ENCODE data around the gene NDRG3. TPM values are rescaled to one million over a fixed set of nuclear protein-coding genes. Genes with fewer than 3 reads are reported as not detected.

The NDRG3 gene
- total RNA-seq, 1 experiment from 2014 or later: 36.6 TPM

DNA sequence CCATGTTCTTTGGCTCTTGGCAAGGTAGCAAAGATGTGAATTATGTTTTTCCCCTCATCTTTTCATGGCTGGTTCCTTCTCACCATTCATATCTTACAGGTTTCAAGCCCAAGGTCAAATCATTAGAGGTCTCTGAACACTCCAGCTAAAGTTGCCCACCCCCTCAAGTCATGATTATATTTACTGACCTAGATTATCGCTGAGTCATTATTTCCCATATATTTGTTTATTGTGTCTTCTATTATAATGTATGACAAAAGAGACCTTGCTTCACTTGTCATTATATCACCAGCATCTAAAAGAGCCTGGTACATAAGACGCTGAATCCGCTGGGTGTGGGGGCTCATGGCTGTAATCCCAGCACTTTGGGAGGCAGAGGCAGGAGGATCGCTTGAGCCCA, 15.2 kb upstream of the NDRG3 start:
- DNase-seq (ENCODE audit: low read depth): no peak

DNA sequence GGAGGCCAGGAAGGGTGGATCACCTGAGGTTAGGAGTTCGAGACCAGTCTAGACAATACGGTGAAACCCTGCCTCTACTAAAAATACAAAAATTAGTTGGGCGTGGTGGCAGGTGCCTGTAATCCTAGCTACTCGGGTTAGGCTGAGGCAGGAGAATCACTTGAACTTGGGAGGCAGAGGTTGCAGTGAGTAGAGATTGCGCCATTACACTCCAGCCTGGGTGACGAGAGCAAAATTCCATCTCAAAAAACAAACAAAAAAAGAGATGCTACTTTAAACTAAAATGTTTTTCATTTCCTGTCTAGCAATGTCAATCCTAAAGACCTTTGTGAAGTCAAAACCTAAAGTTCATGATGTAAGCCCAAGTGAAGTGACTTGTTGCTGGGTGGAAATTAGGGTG, 14.8 kb upstream of the NDRG3 start:
- DNase-seq (ENCODE audit: low read depth): no peak

DNA sequence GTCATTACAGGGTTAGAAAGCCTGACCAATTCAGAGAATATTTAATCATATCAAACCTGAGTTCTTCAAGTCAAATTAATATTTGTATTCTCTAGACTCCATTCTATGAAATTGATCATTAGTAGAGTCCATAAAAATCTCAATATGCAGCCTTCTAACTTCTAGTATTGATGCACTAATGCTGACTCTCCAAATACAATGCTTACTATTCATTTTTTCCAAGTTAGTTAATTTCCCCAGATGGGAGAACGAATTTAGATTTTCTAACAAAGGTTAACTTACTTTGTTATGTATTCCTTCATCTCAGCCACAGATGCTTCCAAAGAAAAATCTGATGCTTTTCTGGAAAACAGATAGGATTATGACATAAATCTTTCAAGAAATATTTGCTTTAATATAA, 12.4 kb upstream of the NDRG3 start:
- no peak for DNase-seq (ENCODE audit: low read depth)

DNA sequence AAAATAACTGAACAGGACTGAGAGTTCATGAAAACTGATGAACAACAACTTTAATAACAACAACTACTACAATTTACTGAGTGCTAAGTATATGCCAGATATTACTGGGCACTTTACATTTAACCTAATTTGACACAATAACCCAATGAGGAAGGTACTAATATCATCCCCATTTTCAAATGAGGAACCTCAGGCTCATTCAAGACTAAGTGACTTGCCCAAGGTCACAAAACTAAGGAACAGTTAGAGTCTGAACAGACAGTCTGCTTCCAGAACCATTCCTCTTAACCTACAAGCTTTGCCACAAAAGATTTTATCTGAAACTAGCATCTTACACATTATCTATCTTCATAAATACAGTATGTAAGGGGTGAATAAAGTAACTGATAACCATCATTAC, 10.6 kb upstream of the NDRG3 start:
- DNase-seq (ENCODE audit: low read depth): no peak

DNA sequence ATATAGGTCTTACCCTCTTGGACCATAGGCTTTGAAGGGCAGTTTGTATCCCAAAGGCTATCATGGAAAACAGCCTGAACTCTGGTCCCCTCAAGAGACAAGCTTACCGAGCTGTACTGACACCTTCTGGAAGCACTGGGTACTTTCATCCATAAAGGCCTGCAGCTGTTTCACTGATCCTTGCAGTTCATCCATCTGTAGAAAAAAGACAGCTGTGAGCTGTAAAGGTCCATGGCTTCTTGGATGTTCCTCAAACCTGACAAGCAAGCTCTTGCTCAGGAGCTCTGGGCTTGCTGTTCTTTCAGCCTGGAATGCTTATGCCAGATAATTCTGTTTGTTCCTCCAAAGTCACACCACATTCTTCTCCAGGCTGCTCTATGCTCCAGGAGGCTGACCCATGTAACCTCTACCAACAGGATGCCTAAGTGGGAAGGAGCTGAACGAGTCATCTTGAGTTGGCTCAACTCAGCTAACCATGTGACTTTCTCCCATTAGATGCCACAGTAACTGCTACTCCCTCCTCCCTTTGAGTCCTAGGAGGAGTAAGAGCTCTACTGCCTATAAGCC, 8.8 kb upstream of the NDRG3 start:
- DNase-seq (ENCODE audit: low read depth): peak; percentile 84

DNA sequence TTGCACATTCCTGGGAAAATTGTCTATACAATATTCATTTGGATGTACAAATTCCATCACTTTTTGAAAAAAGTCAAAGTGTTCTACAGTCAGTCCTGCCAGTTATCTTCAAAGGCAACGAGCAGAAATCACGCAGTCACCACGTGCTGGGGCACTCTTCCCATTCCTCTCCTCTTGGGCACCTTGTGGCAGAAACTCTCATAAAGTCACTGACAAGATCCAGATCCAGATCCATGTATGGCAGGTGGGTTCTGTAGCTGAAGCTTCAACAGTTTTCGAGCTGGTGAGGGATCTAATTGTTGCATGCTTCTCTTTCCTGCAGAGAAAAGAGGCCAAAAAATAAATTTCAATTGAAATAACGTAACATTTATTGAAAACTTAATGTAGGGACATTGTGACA, 6.7 kb upstream of the NDRG3 start:
- DNase-seq (ENCODE audit: low read depth): no peak

DNA sequence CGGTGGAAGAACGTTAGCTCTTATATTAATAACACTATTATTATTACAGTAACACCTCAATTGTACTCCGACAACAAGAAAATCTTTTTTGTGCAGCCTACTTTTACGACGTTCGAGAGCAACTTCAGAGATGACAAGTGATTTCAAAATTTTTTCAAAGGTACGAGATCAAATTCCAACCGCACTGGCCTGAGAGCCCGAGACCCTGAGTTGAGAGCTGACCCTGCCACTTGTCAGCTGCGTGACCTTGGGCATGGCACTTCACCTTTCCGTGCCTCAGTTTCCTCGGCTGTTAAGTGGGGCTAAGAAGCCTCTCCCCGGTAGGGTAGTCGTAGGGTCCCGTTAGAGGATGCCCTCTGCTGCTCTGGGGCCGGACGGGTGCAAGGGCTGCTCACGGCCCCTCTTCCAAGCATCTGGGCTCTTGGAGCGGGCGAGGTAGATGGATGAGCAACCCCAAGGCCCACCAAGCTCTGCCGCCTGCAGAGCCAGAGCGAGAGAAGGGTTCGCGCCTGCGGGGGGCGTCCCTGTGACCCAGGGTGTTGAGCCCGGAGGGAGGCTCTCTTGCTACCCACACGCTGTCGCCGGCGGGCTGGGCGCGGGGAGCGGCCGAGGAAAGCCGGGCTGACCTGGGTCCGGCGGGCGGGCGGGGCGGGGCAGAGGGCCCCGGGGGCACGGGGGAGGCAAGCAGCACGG, 510 bp downstream of the NDRG3 start:
- DNase-seq (ENCODE audit: low read depth): no peak

DNA sequence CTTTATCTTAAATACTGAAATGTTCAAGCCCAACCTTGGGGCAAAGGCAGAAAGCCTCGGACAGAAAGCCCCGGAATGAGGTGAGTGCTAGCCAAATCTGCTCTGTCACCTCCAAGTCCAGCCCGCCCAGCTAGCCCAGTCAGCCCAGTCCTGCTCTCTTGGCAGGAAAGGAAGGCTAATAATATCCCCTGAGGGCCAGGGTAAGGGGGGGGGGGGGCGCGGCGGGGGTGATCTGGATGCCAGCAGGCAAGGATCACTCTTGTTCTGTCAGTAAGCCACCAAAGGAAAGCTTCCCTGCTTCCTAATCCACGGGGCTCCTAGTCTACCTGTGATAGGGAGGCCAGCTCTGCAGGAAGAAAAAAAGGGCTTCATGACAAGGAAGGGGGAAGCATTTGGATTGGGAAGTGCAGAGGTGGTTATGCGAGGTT, 1.1 kb downstream of the NDRG3 start:
- peak; percentile 18 for DNase-seq (ENCODE audit: low read depth)

DNA sequence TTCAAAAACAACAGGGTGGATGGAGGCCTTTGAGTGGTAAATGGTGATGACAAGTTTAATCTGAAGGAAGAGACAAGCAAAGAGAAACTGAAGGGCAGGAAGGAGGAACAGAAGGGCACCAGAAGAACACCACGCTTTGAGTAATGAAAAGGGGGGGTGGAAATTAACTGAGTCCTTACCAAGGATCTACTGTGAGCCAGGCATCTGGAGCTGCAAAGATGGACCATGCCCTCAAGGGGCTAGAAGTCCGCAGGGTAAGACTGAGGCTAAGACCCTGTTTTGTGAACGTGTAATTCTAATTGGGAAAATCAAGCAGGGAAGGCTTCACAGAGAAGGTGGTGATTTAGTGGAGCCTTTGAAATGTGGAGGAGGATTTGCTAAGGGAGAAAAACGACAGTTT, 1.6 kb downstream of the NDRG3 start:
- DNase-seq (ENCODE audit: low read depth): no peak

DNA sequence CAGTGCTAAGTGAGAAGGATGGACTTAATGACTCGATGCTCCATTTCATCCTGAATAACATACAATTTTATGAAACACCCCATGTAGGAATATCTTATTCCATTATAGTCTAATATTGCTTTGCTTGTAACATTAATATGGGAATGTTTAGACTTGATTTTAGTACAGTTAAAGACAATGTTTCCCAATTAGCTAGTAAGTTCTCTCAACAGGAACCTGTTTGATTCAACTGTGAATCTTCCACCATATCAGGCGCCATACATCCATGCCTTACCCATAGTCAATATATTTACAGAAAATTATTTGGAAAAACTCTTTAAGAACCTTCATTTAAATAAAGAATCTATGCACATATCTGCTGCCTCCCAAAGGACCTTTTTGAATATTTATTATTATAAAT, 3.3 kb downstream of the NDRG3 start:
- DNase-seq (ENCODE audit: low read depth): no peak

DNA sequence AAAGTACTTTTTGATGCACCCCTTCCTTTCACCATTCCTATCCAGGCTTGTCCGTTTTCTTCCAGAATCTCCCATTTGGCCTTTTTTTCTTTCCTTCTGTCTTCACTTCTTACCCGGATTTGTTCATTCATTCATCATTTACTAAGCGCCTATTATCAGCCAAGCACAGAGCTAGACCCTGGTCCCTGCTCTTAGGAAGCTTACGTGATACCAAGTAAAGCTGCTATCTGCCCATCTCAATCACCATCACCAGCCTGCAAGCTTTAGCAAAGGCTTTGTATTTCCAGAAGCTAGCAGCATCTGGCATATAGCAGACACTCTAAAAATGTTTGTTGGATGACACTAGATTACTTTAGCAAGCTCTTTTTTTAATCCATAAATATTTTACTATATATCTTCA, 4.8 kb downstream of the NDRG3 start:
- DNase-seq (ENCODE audit: low read depth): no peak

DNA sequence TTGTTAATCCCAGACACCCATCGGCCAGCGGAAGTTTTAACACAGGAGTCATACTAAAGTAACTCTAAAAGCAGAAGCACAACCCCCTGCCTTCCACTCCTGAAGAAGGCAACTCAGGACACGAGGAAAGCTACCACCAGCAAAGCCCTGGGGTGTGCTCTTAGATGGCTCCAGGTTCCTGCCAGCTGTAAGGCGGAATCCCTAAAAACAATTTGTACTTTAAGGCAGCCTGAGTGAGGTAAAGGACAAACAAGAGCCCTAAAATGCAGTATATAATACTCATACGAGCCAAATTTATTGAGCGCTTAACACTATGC, 8.7 kb downstream of the NDRG3 start:
- no peak for DNase-seq (ENCODE audit: low read depth)

DNA sequence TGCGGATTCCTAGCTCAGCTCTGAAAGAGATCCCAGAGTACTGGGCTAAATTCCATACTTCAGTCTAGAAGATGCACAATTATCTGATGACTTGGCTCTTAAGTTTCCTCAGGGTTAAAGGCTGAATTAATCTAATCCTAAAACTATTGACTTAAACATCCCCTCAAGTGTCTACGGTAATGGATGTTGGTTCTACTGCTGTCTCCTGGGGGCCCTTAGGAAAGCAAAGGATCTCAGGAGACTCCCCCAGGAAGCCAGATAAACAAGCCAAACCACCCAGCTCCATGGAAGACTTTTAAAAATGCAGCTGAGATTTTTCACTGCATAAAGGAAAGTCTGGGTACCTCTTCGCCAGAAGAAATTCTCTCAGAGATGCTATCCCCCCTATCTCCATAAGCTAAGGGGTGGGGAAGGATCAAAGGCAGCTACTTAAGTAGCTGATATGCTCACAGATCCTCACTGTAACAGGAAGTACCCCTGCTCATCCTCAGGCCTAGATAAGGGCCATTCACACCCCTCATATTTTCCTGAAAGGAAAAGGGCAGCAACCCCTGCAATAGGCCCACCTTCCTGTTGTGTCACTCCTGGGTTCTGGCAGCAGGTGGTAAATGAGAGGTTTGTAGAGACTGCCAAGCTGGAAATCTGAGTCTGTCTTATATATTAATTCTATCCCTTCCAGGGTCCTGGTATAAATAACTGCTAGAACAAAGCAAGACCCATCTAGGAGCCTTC, 9.3 kb downstream of the NDRG3 start:
- DNase-seq (ENCODE audit: low read depth): no peak

DNA sequence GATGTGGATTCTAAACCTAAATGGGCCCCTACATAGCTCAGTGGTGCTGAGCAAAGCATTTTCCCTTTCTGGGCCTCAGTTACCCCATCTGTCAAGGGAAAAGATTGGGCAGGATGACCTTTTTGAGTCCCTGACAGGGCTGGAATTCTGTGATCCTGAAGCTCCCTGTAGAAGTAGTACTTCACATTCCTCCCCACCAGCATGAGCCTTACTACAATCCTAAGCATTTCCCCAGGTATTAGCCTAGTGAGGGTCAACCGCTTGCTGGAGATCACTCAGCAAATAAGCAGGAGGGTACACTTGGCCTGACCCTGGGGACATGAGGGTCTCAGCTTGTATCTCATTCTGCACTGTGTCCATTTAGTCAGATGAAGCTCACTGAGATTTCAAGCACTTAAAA, 13.4 kb downstream of the NDRG3 start:
- no peak for DNase-seq (ENCODE audit: low read depth)

DNA sequence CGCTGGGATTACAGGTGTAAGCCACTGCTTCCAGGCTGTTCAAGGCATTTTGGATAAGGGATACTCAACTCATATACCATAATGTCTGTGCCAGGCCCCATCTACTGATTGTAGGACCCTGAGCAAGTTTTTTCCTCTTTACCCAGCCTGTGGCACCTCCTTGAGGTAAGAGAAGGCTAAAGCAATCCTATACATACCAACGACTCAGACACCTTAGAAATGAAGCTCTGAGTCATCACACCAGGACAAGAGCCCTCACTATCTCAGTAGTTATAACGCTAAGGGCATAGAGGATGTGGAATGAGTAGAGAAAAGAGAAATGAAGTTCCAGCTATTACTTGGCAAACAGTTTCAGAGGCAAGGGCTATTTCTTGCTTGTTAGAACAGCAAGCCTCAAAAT, 16.9 kb downstream of the NDRG3 start:
- peak; percentile 77 for DNase-seq (ENCODE audit: low read depth)

DNA sequence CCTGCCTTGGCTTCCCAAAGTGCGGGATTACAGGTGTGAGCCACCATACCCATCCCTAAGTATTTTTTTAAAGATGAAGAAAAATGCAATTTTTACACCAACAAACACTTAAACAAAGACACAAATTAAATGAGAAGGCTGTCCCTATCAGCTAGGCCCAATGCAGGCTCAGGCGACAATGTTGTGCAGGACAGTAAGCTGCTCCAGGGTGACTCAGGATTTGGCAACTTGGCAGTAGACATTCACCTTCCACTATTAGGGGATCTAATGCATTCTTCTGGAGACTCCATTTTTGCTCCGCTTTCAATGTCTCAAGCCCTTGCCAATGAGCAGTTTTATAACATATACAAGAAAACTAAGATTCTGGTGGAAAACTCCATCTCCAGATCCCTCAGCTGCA, 19.7 kb downstream of the NDRG3 start:
- DNase-seq (ENCODE audit: low read depth): no peak

DNA sequence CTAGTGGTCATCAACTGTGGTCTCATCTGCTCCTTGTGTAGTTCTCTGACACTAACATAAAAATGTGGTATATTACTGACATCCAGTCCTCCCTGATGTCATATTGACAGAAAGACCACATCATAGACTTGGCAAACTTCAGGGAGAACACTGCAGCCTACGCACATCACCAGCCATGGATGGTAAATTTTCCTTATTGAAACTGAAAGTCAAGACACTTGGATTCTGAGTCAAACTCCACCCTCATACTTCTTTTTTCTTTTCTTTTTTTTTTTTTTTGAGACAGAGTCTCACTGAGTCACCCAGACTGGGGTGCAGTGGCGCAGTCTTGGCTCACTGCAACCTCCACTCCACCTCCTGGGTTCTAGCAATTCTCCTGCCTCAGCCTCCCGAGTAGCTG, 25.4 kb downstream of the NDRG3 start:
- peak; percentile 26 for DNase-seq (ENCODE audit: low read depth)

DNA sequence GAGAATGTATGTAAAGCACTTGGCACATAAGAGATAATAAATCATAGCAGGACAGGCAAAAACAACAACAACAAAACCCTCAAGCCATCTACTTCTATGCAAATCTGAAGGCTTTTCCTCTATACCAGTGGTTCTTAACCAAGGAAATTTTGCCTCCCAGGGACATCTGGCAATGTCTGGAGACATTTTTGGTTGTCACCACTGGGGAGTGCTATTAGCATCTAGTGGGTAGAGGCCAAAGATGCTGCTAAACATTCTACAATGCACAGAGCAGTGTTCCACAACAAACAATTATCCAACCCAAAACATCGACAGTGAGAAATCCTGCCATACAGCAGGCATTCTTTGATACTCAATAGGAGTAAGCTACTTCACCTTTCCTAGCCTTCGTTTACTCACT, 28.2 kb downstream of the NDRG3 start:
- no peak for DNase-seq (ENCODE audit: low read depth)

DNA sequence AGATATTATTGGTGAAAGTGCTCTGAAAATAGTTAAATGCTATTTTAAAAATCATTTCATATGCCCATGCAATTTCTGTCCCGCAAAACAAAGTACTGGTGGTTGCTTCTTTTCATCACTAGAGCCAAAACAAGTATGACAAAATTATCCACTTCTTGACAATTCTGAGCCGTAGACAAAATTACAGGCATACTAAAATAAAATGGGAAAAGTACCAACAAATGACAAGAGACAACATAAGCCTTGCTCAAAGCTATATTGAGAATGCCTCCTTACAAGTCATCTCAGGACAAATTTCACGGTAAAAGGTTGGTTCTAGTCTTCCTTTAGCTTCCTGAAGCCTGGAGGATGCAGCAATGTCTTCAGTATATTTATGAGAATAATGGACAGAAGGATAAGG, 28.9 kb downstream of the NDRG3 start:
- DNase-seq (ENCODE audit: low read depth): no peak

DNA sequence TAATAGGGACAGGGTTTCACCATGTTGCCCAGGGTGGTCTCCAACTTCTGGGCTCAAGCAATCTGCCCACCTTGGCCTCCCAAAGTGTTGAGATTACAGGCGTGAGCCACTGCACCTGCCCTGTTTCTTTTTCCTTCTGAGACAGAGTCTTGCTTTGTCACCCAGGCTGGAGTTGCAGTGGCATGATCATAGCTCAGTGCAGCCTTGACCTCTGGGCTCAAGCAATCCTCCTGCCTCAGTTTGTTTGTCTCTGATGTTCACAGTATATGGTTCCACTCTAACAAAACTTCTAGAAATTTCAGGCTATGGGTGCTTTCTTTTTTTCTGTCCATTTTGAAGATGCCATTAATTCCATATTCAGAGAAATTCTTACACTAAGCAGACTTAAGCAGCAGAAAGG, 33.1 kb downstream of the NDRG3 start:
- DNase-seq (ENCODE audit: low read depth): no peak

DNA sequence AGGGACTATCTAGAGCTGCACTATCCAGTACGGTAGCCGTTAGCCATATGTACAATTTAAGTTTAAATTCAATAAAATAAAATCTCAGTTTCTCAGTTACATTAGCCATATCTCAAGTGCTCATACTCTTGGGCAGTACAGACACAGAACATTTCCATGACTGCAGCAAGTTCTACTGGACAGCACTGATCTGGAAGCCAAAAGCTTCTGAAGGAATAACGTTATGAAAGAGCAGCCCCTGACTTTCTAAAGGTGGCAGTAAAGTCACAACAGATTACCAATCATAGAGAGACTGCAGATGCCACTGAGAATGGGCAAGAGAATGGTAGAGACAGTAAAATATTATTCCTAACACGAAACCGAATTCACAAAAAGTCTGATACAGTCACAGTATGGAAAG, 36.8 kb downstream of the NDRG3 start:
- DNase-seq (ENCODE audit: low read depth): no peak

DNA sequence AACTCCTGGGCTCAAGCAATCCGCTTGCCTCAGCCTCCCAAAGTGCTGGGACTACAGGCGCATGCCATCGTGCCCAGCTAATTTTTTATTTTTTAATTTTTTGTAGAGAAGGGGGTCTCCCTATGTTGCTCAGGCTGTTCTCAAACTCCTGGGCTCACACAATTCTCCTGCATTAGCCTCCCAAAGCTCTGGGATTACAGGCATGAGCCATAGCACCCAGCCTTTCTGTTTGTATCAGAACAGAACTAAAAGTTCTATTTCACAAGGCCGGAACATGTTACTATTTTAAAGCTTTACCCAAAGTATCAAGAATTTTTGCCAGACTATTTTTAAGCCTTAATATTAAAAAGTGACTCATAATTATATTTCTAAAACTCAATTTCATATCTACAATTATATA, 42.4 kb downstream of the NDRG3 start:
- no peak for DNase-seq (ENCODE audit: low read depth)

DNA sequence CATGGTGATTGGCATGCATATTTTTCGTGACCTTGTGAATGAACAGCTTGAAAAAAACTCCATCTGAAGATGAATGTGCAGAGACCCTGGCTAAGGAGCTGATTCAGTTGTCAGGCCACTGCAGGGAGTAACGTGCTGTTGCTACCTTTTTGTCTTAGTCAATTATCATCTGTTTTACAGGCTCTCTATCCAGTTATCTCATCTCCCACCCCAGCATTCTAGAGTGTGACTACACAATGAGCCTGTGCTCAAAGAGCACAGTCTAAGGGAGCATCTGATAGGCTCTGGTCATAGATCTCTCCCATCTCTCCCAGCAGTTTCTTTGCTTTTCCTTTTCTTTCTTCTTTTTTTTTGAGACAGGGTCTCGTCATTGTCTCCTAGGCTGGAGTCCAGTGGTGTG, 45.5 kb downstream of the NDRG3 start:
- DNase-seq (ENCODE audit: low read depth): no peak

Data from HT1080 (cell line).